ENCODE data around the gene NLGN3. TPM values are rescaled to one million over a fixed set of nuclear protein-coding genes. Genes with fewer than 3 reads are reported as not detected.

The NLGN3 gene
- total and polyA plus RNA-seq, 2 donors (not counting 1 experiment from before 2014, with no cell fraction given), result 0.81 to 1.3 TPM

- Mint-ChIP-seq H3K9me3 (ENCODE audit: insufficient read depth) (no peaks in the 10 kb centered on the region), H3K27ac (peak overlapping the region; percentile 90), H3K4me1 (peaks cover 56% of the 10 kb centered on the region), H3K4me3 (no peak overlapping the region), H3K27me3 (no peaks in the 10 kb centered on the region)
- Histone ChIP-seq H3K36me3 (replicated peaks in 1 of 2; ENCODE audit: control extremely low read depth in 1 of 2, control insufficient read depth in 1 of 2, extremely low read depth in 1 of 2, insufficient read depth in 2 of 2, low read length in 1 of 2) (peaks cover 0 to 3% of the 10 kb centered on the region in 2 experiments), H3K4me3 (ENCODE audit: control extremely low read depth in 1 of 5, extremely low read depth in 1 of 5, insufficient read depth in 1 of 5, low read depth in 2 of 5, low read length in 4 of 5) (no peak overlapping the region), H3K27me3 (replicated peaks in 1 of 4; ENCODE audit: control extremely low read depth in 1 of 4, control insufficient read depth in 3 of 4, insufficient read depth in 4 of 4, low read length in 3 of 4) (no peaks in the 10 kb centered on the region), H3K27ac (ENCODE audit: low read length in 2 of 2) (peak overlapping the region in 1 of 2 donors; percentile 46), H2AFZ (ENCODE audit: insufficient read depth, low read depth, low read length, poor library complexity, severe bottlenecking) (no peak overlapping the region), H3K4me1 (ENCODE audit: control insufficient read depth in 2 of 2, insufficient read depth in 2 of 2, low read length in 2 of 2) (peaks cover 44 to 55% of the 10 kb centered on the region in 2 donors), H3K4me2 (replicated peaks; ENCODE audit: low read depth, low read length, poor library complexity, severe bottlenecking) (no peak overlapping the region), H3K79me2 (ENCODE audit: control insufficient read depth, insufficient read depth, low read length) (peaks cover 4% of the 10 kb centered on the region), H4K20me1 (ENCODE audit: control insufficient read depth, insufficient read depth, low read length, poor library complexity, severe bottlenecking) (no peaks in the 10 kb centered on the region), H3K9me3 (ENCODE audit: control extremely low read depth in 1 of 3, control insufficient read depth in 2 of 3, insufficient read depth in 1 of 3, low read length in 2 of 3) (no peaks in the 10 kb centered on the region), H3K9ac (ENCODE audit: low read length) (no peak overlapping the region)
- DNase-seq (no peak), ATAC-seq (ENCODE audit: low read depth) (no peak)
- TF ChIP-seq CTCF (IDR thresholded peaks at IDR 0.05), result no peak
- TF ChIP-seq EZH2 (IDR thresholded peaks at IDR 0.05; ENCODE audit: borderline replicate concordance, insufficient read depth, low read depth, low read length, poor library complexity, severe bottlenecking), result no peak
- POLR2A ChIA-PET, result interaction anchor here (0.5 to 3.8 kb wide), 4 partner anchors 10 to 169 kb away, joined by 4 to 29 read pairs (median 10); partner anchors contain the start of genes IL2RG and MED12
- intact Hi-C loops (cut with micrococcal nuclease), result loop anchor here (2.0 kb wide), 1 partner anchor 17 kb away; the partner anchor contains the start of gene MED12
- CTCF ChIA-PET, result interaction anchor here (1.0 to 5.2 kb wide), 4 partner anchors 9 to 75 kb away, joined by 3 to 78 read pairs (median 28); partner anchors contain the start of genes IL2RG and MED12
- 100% methylated on average over 1 of the region's 3 CpGs for WGBS (ENCODE audit: insufficient coverage)
Observed at GRCh38 chrX:71102292-71102691, 42.3 kb upstream of the NLGN3 start.
